Measurements from ENCODE around the gene EXOC3L1. TPM values are rescaled to one million over a fixed set of nuclear protein-coding genes. Genes with fewer than 3 reads are reported as not detected.

The EXOC3L1 gene
- total and polyA plus RNA-seq, 2 of the 13 experiments (the other 11 are each of a cell fraction or from before 2014, with no cell fraction given) = 0.12 TPM; not detected in 1

- TF ChIP-seq ATF2 (CRISPR knock-in tag; IDR thresholded peaks at IDR 0.05) (0 out of 2 replicates have a peak, but pooled peaks have one; percentile 35), RCOR2 (CRISPR knock-in tag; IDR thresholded peaks at IDR 0.05) (no peak), ZNF124 (CRISPR knock-in tag; IDR thresholded peaks at IDR 0.05) (peak; percentile 30; the same call in 1 of the 2 replicates), NONO (IDR thresholded peaks at IDR 0.05) (no peak), NONO (CRISPR knock-in tag; conservative IDR thresholded peaks at IDR 0.05) (0 out of 2 replicates have a peak, but pooled peaks have one; percentile 16), NCOA2 (CRISPR knock-in tag; IDR thresholded peaks at IDR 0.05) (no peak), ZNF556 (CRISPR knock-in tag; IDR thresholded peaks at IDR 0.05; ENCODE audit: borderline replicate concordance) (0 out of 2 replicates have a peak, but pooled peaks have one; percentile 75), ZBTB7A (CRISPR knock-in tag; IDR thresholded peaks at IDR 0.05) (0 out of 2 replicates have a peak, but pooled peaks have one; percentile 1), SMYD3 (CRISPR knock-in tag; IDR thresholded peaks at IDR 0.05) (0 out of 2 replicates have a peak, but pooled peaks have one; percentile 23), SMAD1 (CRISPR knock-in tag; IDR thresholded peaks at IDR 0.05; ENCODE audit: borderline replicate concordance, low read depth) (peak; percentile 21; the same call in 1 of the 2 replicates), ZNF839 (CRISPR knock-in tag; IDR thresholded peaks at IDR 0.05; ENCODE audit: borderline replicate concordance) (no peak), PAF1 (CRISPR knock-in tag; IDR thresholded peaks at IDR 0.05) (no peak), ZNF724P (CRISPR knock-in tag; IDR thresholded peaks at IDR 0.05; ENCODE audit: borderline replicate concordance) (peak; percentile 68; the same call in 1 of the 2 replicates), POLR2G (IDR thresholded peaks at IDR 0.05; ENCODE audit: low read depth, low read length) (no peak), U2AF2 (IDR thresholded peaks at IDR 0.05; ENCODE audit: low read depth, low read length) (no peak), DPF2 (CRISPR knock-in tag; IDR thresholded peaks at IDR 0.05; ENCODE audit: borderline replicate concordance, low read depth) (peak; percentile 61), TP53 (CRISPR knock-in tag; conservative IDR thresholded peaks at IDR 0.05) (0 out of 2 replicates have a peak, but pooled peaks have one; percentile 61), SRF (IDR thresholded peaks at IDR 0.05; ENCODE audit: low read depth, low read length) (no peak), MIER2 (CRISPR knock-in tag; IDR thresholded peaks at IDR 0.05) (no peak)
- TF ChIP-seq, protein P1, sequence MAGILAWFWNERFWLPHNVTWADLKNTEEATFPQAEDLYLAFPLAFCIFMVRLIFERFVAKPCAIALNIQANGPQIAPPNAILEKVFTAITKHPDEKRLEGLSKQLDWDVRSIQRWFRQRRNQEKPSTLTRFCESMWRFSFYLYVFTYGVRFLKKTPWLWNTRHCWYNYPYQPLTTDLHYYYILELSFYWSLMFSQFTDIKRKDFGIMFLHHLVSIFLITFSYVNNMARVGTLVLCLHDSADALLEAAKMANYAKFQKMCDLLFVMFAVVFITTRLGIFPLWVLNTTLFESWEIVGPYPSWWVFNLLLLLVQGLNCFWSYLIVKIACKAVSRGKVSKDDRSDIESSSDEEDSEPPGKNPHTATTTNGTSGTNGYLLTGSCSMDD (CRISPR knock-in tag; IDR thresholded peaks at IDR 0.05) = no peak
- TF ChIP-seq, protein P2, sequence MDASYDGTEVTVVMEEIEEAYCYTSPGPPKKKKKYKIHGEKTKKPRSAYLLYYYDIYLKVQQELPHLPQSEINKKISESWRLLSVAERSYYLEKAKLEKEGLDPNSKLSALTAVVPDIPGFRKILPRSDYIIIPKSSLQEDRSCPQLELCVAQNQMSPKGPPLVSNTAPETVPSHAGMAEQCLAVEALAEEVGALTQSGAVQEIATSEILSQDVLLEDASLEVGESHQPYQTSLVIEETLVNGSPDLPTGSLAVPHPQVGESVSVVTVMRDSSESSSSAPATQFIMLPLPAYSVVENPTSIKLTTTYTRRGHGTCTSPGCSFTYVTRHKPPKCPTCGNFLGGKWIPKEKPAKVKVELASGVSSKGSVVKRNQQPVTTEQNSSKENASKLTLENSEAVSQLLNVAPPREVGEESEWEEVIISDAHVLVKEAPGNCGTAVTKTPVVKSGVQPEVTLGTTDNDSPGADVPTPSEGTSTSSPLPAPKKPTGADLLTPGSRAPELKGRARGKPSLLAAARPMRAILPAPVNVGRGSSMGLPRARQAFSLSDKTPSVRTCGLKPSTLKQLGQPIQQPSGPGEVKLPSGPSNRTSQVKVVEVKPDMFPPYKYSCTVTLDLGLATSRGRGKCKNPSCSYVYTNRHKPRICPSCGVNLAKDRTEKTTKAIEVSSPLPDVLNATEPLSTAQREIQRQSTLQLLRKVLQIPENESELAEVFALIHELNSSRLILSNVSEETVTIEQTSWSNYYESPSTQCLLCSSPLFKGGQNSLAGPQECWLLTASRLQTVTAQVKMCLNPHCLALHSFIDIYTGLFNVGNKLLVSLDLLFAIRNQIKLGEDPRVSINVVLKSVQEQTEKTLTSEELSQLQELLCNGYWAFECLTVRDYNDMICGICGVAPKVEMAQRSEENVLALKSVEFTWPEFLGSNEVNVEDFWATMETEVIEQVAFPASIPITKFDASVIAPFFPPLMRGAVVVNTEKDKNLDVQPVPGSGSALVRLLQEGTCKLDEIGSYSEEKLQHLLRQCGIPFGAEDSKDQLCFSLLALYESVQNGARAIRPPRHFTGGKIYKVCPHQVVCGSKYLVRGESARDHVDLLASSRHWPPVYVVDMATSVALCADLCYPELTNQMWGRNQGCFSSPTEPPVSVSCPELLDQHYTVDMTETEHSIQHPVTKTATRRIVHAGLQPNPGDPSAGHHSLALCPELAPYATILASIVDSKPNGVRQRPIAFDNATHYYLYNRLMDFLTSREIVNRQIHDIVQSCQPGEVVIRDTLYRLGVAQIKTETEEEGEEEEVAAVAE (CRISPR knock-in tag; IDR thresholded peaks at IDR 0.05; ENCODE audit: borderline replicate concordance) = peak; percentile 75; the same call in 1 of the 2 replicates
These were observed 18.8 kb downstream of the EXOC3L1 start (continued) for GRCh38 chr16:67170949-67171649.

Data from HepG2 (cell line).